ENCODE data around the gene PRG2. TPM values are rescaled to one million over a fixed set of nuclear protein-coding genes. Genes with fewer than 3 reads are reported as not detected.
A peak's percentile ranks its signal among the peaks of the same experiment; 100 is the strongest.

The PRG2 gene
- total and polyA plus RNA-seq, 9 of the 15 experiments (the other 6 are each of a cell fraction or from before 2014, with no cell fraction given) = 1.8 to 78.0 (median 26.6) TPM

- TF ChIP-seq BRF1 (IDR thresholded peaks at IDR 0.05; ENCODE audit: borderline replicate concordance, extremely low read depth, insufficient read length) (no peak), NR1H2 (CRISPR knock-in tag; IDR thresholded peaks at IDR 0.05) (no peak), ZNF75A (CRISPR knock-in tag; IDR thresholded peaks at IDR 0.05) (no peak), HMG20A (CRISPR knock-in tag; conservative IDR thresholded peaks at IDR 0.05) (no peak), ZBED1 (IDR thresholded peaks at IDR 0.05) (no peak), SIN3B (IDR thresholded peaks at IDR 0.05; ENCODE audit: low read depth) (no peak), USF2 (CRISPR knock-in tag; IDR thresholded peaks at IDR 0.05) (no peak), RBM25 (IDR thresholded peaks at IDR 0.05; ENCODE audit: low read depth, low read length, severe bottlenecking) (peak; percentile 97), ZNF354B (CRISPR knock-in tag; IDR thresholded peaks at IDR 0.05) (no peak), BCOR (IDR thresholded peaks at IDR 0.05) (peak; percentile 80), RCOR1 (IDR thresholded peaks at IDR 0.05; ENCODE audit: borderline replicate concordance in 1 of 2, low read depth in 2 of 2, low read length in 2 of 2) (peak in 1 of 2 experiments; percentile 66; a peak in 2 of 4 replicates), ETS2 (tag; IDR thresholded peaks at IDR 0.05; ENCODE audit: borderline replicate concordance, poor library complexity, severe bottlenecking) (no peak), HDAC2 (IDR thresholded peaks at IDR 0.05) (peak; percentile 20; the same call in 1 of the 2 replicates), ADNP (tag; IDR thresholded peaks at IDR 0.05) (peak; percentile 33; the same call in 1 of the 2 replicates), ILF3 (IDR thresholded peaks at IDR 0.05; ENCODE audit: borderline replicate concordance) (no peak), EP300 (IDR thresholded peaks at IDR 0.05; ENCODE audit: low read length) (no peak), PTBP1 (IDR thresholded peaks at IDR 0.05; ENCODE audit: low read depth, low read length) (0 out of 2 replicates have a peak, but pooled peaks have one; percentile 33), FOXO4 (CRISPR knock-in tag; IDR thresholded peaks at IDR 0.05) (no peak)
- TF ChIP-seq, protein P1, sequence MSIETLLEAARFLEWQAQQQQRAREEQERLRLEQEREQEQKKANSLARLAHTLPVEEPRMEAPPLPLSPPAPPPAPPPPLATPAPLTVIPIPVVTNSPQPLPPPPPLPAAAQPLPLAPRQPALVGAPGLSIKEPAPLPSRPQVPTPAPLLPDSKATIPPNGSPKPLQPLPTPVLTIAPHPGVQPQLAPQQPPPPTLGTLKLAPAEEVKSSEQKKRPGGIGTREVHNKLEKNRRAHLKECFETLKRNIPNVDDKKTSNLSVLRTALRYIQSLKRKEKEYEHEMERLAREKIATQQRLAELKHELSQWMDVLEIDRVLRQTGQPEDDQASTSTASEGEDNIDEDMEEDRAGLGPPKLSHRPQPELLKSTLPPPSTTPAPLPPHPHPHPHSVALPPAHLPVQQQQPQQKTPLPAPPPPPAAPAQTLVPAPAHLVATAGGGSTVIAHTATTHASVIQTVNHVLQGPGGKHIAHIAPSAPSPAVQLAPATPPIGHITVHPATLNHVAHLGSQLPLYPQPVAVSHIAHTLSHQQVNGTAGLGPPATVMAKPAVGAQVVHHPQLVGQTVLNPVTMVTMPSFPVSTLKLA (conservative IDR thresholded peaks at IDR 0.05) = no peak
Measured at GRCh38 chr11:57357310-57357709, 33.1 kb downstream of the PRG2 start (continued).

All from K562 (cell line).